Measurements from ENCODE around the gene DSCAM.

DSCAM gene

DNA sequence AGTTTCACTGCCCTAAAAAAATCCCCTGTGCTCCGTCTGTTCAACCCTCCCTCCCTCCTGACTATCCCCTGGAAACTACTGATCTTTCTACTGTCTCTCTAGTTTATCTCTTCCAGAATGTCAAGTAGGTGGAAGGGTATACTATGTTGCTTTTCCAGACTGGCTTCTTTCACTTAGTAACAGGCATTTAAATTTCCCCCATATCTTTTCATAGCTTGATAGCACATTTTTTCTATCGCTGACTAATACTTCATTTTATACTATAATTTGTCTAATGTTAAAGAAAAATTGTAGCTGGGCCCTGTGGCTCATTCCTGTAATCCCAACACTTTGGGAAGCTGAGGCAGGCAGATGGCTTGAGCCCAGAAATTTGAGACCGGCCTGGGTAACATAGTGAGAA lies 142.8 kb downstream of the DSCAM start:
- no peak for DNase-seq

DNA sequence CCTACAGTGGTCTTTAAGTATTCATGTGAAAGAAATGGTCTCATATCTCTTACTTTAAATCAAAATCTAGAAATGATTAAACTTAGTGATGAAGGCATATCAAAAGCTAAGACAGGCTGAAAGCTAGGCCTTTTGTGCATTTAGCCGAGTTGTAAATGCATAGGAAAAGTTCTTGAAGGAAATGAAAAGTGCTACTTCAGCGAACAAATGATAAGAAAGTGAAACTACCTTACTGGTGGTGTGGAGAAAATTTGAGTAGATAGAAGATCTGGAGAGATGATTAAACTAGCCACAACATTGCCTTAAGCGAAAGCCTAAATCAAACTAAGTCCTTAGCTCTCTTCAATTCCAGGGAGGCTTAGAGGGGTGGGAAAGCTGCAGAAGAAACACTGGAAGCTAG lies 147.6 kb downstream of the DSCAM start:
- DNase-seq, result no peak

GRCh38 chr21:40696246-40696645 lies 150.7 kb downstream of the DSCAM start:
- DNase-seq, result no peak

DNA sequence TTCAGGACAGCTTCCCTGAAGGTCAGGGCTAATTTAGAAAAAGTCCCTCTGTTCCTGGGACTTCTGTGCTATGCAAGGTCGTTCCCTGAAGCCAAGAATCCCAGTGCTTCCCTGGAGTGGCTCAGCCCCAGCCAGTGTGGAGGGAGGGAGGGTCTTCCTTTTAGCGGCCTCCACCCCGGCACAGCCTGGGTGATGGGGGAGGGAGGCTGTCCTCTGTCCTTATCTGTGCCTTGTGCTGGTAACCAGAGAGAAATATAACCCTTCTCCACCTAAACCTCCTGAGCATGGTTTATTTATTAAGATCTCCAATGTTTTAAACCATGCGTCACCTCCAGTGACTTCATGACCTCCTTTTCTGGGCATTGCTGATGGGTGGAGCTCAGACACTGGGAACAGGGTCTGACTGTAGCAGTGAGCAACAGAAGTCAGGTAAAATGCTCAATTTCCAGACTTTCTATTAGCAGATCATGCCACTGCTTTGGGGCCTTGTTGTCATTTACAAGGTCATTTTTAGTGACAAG lies 157.1 kb downstream of the DSCAM start:
- DNase-seq, result no peak

DNA sequence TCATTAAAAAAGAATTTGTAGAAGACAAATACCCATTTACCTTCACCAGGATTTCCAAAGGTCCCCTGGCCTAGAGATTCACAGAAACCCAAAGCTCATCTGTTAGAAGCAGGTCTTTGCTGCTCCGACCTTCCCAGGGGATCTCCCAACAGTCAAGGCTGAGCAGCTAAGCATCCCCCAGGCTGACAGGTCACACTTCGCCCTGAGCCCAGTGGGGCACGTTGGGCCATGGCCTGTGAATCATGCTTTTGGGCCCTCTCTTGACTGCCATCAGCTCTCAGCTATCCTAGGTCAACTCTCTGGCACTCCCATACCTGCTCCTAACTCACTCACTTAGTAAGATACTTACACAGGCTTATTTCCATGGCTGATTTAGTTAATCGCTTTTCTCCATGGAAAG lies 157.7 kb downstream of the DSCAM start:
- no peak for DNase-seq

DNA sequence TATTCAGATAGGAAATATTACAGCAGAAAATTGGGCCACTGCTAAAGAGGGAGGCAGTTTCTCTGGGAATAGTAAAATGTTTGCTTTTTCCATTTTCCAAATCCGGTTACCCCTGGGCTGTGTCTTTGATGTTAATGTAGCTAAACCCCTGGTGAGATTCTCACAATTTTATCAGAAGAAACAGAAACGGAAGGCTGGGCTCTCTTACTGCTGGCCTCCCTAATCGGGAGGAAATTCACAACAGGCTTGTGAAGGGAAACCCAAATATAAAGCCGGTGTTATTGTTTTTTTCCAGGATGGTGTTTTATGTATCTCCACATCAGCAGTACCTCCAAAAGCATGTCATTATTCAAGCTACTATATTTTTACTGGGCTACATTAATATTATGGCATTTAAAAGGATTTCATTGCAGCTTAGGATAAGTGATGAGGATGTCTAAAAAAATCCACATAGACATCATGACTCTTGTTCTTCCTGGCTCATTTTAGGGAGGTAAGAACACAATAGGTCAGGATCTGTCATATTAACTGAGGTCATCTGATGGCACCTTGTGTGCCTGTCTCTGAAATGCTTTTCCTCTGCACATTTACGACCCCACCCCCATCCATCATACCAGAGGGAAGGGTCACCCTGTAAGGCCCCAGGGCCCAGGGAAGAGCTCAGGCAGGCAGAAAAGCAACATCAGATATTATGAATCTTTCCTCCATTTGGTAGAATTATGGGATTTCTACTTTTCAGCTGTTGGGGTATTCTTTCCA lies 158.7 kb downstream of the DSCAM start:
- no peak for DNase-seq

- no peak for DNase-seq
These were observed 159.3 kb downstream of the DSCAM start for GRCh38 chr21:40687625-40688024.

GRCh38 chr21:40686526-40686925 lies 160.4 kb downstream of the DSCAM start:
- DNase-seq, result no peak

DNA sequence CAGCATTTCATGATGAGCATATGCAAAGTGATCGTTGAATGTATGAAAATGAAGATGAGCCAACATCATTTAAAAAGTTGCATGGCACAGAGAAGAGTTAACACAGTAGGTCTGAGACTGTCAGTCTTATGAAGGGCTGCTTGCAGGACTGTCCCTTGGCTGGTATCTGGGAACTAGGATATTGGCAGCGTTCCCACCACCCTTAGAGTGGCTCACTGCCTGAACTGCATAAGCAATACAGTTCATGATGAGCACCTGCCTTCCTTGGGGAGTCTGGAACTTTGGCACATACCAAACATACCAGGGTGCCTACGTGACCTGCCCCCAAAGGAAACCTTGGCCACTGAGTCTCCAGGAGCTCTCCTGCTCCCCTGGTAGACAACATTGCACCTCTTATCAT lies 161.8 kb downstream of the DSCAM start:
- no peak for DNase-seq

DNA sequence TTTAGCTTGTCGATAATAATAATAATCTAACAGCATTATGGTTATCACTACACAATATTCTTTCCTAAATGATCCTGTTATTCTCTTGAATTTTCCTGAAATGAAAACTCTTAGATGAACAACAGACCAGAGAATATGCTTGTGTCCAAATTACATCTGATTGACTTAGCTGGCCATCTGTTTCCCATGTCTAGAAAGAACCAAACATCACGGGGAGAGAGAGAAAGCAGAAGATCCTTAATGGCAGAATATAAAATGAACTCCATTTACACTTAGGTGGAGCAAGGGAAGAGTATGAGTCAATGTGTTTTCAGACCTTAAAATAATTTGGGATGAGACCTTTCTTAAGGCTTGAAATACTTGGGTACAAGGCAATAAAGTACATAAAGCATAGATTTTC lies 162.2 kb downstream of the DSCAM start:
- DNase-seq, result no peak

DNA sequence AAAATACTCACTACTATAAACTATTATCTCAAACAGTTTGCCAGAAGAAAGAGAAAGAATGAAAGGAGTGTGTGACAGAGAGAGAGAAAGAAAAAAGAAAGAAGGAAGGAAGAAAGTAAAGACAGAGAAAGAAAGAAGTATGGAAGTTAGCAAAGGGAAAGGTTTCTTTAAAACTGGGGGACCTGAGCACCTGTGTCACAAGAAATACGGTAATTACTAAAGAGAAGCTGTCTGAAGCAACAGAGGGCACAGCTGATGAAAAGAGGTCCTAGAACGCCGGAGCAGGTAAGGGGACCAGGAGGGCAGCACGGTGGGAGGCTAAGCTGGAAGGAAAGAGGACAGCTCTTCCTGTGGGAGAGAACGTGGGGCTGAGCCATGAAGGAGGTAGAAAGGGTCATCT lies 163.6 kb downstream of the DSCAM start:
- no peak for DNase-seq

DNA sequence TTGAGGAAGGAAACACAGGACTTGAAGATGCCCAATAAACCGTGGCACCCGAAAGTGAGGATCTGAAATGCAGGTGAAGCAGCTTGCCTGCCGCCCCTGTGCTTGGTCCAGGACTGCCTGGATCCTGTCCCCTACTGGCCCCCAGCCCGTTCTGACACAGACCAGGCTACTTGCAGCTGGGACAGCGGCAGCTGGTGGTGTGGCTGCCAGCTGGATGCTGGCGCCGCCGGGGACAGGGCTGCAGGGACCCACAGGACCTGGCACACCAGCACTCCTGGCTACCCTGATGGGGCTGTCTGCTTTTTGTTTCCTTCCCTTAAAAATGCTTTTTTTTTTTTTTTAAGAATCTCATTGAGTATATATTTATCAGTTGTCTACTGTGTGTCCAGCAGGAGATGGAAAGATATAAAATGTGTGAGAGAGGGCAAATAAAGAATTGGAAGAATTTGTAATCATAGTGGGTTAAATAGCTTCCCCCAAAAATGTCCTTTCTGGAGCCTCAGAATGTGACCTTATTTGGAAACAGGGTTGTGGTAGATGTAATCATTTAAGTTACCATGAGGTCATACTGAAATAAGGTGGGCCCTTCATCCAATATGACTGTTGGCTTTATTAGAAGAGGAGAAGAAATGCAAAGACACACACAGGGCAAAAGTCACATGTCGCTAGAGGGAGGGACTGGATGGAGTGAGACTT lies 165.6 kb downstream of the DSCAM start:
- DNase-seq, result no peak

- no peak for DNase-seq
These were observed 166.6 kb downstream of the DSCAM start for GRCh38 chr21:40680311-40680710.

GRCh38 chr21:40678681-40679284 lies 168.2 kb downstream of the DSCAM start:
- DNase-seq, result no peak

- DNase-seq, result no peak
These were observed 171.9 kb downstream of the DSCAM start for GRCh38 chr21:40675017-40675416.

DNA sequence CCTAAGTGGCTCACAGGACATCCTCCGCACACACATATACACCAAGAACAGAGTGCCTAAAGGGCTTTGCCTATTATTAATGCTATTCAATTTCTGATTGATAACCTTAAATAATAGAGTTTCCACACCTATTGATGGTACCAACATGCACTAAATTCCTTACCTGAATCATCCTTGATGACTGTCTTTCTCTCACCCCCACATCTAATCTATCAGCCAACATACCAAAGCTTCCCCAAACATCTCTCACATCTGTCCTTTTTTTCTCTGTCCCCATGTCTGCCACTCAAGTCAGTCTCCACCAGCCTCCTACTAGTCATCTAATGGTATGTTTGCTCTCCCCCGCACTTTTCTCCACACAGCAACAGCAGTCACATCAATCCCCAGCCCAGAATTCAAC lies 174.4 kb downstream of the DSCAM start:
- DNase-seq, result no peak

GRCh38 chr21:40671716-40672115 lies 175.2 kb downstream of the DSCAM start:
- no peak for DNase-seq

- DNase-seq, result no peak
These were observed 178.2 kb downstream of the DSCAM start for GRCh38 chr21:40668555-40669275.

DNA sequence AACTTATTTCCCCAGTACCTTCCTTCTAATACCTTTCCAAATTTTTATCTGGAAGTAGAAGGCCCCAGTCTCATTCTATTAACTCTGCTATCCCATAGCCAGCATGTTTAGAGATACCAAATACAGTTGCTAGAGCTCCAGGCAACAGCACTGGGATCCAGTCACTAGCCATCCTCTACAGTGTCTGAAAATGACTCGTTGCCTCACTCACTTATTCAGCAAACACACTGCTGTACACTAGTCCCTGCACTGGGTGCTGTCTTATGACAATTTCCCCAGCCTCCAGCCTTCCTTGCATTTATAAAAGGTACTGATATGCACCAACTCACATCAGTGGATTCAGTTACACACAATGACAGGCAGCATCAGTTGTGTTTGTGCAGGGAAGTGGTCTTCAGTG lies 179.0 kb downstream of the DSCAM start:
- no peak for DNase-seq

DNA sequence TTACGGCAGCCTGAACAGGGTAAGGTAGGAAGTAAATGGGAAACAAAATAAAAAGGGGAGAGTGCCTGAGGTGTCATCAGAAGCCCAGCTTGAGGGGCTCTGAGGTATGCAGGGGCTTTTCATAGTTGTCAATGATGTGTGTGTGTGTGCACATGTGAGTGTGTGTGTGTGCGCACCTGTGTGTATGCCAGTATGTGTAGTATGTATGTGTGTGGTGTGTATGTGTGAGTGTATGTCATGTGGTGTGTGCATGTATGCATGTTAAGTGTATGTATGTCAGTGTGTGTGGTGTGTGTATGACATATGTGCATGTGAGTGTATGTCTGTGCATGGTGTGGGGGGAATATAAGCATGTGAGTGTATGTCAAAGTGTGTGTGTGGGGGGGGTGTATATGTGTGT lies 184.1 kb downstream of the DSCAM start:
- no peak for DNase-seq

- DNase-seq, result no peak
These were observed 186.5 kb downstream of the DSCAM start for GRCh38 chr21:40660461-40660860.

GRCh38 chr21:40658311-40658710 lies 188.6 kb downstream of the DSCAM start:
- no peak for DNase-seq

DNA sequence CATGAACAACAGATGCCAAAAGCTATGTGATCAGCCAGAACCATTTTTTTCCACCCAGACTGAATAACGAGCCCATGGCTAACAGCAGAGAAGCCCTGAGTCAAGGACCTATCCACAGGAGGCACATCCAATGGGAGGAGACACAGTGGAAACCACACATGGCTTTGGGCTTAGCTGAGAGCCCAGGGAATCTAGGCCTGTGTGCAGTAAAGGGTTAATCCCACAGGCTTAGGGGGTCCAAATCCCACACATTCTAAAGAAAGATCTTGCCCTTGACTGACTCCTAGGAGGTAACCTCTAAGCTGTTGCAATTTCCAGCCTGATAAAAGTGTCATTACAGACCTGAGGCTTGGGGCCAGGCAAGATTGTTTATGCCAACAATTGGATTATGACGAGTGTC lies 194.5 kb downstream of the DSCAM start:
- DNase-seq, result no peak

Measured in CD4-positive, alpha-beta T cell treated with Interferon alpha-2 for 1 hour (primary cell).